Stimulated activated CD4-positive, alpha-beta T cell treated with anti-CD3 and anti-CD28 coated beads, TNF-alpha, amount 100 ng/mL, for 24 hours (primary cell): ENCODE results near the gene PLD1.
"Not testable (repeated sequence)": the region's sequence is repeated elsewhere in the genome, so short reads cannot be mapped to it uniquely, and the experiment has no call there.

Source experiments
- DNase-seq, 3 experiments: peaks; one replicate each; pipeline ENCODE4 v3.0.0-alpha.2; 2020; ENCODE audit warnings: low read depth in 3 of 3

Gene PLD1

DNA sequence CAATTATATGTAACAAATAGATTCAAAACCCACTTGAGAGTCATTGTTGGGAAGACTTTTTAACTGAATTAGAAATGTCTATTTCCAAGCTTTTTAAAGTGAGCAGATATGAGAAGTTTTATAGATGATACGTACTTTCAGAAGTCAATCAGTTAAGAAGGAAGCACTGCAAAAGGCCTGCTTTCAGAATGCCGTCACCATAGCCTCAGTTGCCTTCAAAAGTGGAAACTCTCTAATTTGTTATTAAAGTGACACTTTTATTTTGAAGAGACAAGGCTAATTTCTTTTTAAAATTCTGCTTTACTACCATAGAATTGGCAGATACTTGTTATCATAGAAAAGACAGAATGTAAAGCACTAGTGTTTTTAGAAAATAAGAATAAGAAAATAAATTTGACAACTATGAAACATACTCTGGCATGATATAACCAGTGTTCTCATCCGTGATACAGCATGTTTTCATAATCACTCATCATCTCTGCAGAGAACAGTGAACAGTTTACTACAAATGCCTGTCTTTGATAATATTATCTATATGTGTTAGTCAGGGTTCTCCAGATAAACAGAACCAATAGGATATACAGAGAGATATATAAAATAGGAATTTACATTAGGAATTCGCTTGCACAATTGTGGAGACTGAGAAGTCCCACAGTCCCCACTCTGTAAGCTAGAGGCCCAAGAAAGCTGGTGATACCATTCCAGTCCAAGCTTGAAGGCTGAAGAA, 7.0 kb upstream of the PLD1 start:
- DNase-seq, result no peak

- DNase-seq, result no peak
These were observed 5.8 kb upstream of the PLD1 start for GRCh38 chr3:171815973-171816595.

- DNase-seq, result not testable (repeated sequence)
These were observed 4.4 kb upstream of the PLD1 start for GRCh38 chr3:171814662-171815061.

GRCh38 chr3:171813897-171814460, 3.7 kb upstream of the PLD1 start:
- peak in 1 of 3 experiments; percentile 5 for DNase-seq

- no peak for DNase-seq
These were observed 3.1 kb upstream of the PLD1 start for GRCh38 chr3:171813278-171813896.

DNA sequence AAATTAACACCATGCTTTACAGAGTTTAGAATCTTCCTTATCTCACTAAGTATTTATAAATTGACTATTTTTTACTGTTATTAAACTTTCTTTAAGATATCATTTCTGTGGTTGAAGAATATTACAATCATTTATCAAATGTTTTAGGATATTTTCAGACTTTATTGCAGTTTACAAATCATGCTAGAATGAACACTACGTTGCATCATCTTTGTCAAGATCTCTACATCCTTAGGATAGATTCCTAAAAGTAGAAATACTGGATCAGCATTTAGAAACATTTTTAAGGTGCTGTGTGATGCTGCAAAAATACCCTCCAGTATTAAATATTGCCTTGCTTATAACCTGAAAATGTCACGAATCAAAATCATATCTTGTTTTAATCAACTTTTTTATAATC, 2.5 kb upstream of the PLD1 start:
- DNase-seq, result no peak

- no peak for DNase-seq
These were observed 1.6 kb upstream of the PLD1 start for GRCh38 chr3:171811913-171812335.

GRCh38 chr3:171811295-171811912, 1.1 kb upstream of the PLD1 start:
- no peak for DNase-seq

- DNase-seq, result no peak
These were observed 479 bp upstream of the PLD1 start for GRCh38 chr3:171810629-171811294.

DNA sequence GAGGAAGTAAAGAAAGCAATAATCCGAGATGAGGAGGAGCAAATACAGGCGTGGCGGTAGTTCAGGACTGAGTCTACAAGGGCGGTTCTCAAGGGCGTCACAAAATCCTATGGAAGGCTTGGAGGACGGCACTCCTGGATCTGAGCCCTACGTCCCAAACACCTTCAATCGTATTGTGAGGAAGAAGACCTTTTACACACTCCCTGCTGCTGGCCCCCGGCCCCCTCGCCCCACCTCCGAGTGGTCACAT, 747 bp downstream of the PLD1 start:
- DNase-seq, result no peak

DNA sequence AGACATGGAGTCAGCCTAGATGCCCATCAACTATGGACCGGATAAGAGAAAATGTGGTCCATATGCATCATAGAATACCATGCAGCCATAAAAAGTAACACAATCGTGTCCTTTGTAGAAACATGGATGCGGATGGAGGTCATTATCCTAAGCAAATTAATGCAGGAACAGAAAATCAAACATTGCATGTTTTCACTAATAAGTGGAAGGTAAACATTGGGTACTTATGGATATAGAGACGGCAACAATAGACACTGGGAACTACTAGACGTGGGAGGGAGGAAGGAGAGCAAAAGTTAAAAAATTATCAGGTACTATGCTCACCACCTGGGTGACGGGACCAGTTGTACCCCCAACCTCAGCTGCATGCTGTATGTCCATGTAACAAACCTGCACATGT, 2.5 kb downstream of the PLD1 start:
- no peak for DNase-seq

DNA sequence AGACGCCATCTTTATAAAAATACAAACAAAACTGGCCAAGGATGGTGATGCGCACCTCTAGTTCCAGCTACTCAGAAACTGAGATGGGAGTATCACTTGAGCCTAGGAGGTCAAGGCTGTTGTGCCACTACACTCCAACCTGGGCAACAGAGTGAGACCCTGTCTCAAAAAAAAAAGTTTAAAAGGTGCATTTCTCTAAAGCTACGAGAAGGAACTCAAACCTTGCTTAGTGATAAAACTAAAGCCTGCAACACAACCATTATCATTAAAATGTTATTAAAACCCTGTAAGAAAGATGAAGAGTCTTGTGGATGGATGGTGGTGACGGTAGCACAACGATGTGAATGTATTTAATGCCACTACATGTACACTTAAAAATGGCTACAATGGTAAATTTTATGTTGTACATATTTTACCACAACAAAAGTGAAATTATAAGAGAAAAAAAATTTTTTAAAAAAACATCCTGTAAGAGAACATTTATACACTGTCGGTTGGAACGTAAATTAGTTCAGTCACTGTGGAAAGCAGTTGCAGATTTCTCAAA, 3.1 kb downstream of the PLD1 start:
- DNase-seq, result no peak

- no peak for DNase-seq
These were observed 3.8 kb downstream of the PLD1 start for GRCh38 chr3:171806200-171807128.

DNA sequence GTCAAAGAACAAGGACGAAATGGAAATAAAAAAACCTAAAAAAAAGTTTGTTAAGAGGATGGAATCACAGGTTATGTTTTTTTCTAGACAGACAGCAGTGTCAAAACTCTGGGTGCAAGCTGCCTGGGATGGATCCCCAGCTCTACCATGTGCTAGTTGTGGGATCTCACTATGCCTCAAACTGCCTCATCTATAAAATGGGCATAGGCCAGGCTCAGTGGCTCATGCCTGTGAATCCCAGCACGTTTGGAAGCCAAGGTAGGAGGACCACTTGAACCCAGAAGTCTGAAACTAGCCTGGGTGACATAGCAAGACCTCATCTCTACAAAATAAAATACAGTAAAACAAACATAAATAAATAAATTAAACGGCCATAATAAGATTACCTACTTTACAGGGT, 4.6 kb downstream of the PLD1 start:
- no peak for DNase-seq

DNA sequence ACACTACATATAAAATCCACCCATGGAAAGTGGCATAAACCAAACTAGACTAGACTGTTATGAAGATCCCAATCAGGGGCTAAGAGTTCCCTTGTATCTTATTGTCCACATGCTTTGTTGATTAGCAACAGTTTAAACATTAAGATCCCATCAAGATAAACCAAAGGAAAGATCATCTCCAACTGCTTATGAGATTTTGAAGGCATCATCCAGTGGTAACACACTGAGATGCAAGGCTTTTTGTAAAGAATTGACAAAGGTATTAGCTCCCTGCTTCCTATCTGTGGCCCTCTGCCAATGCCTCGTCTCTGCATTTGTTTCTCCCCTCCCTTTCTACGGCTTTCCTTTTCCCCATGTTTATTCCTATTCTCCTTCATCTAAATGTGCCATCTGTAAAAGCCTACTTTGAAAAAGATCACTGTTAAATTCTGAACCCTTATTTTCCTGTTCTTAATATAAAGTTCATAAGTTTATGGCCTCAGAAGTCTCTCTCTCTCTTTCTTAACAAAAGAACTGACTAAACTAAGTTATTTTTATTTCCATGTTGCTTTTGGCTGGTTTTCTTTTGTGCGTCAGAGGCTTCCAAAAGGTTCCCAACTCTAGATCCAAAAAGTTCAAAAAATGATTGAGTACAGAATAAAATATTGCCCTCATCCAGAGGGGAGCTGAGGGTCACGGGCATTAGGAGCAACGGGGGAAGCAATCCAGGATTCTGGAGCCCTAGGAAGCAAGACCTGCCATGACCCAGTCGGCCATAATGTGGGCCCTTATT, 5.5 kb downstream of the PLD1 start:
- no peak for DNase-seq

DNA sequence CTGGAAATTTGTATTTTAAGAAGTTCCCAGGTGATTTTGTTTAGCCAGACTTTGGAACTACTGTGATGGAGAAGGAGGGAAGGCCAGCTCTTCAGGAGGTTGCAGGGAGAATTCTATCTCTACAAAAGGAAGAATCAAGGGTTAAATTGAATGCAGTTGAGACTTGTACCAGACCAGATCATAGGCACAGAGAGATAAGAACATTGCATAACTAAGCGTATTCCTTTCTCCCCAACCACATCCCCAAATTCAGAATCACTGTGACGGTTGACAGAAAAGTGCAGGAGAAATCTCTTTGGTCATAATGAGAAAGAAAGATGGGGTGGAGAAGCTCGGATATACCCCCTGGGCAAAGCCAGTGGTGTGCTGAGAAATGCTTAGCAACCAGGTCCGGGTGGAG, 7.2 kb downstream of the PLD1 start:
- DNase-seq, result no peak

DNA sequence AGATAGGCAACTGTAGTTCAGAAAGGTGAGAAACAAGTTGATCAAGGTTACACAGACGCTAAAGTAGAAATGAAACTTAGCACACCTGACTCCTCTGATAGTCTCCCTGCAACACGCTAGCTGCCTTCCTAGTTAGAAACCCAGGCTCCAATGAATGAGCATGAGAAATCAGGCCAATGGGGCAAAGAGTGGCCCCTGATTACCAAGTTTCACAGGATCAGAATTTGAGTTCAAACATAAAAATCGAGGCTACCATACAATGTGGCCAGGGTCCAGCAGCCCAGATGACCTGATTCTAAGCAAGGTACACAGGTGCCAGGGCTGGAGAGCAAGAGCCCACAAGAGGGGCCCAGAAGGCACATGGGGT, 7.7 kb downstream of the PLD1 start:
- DNase-seq, result no peak

DNA sequence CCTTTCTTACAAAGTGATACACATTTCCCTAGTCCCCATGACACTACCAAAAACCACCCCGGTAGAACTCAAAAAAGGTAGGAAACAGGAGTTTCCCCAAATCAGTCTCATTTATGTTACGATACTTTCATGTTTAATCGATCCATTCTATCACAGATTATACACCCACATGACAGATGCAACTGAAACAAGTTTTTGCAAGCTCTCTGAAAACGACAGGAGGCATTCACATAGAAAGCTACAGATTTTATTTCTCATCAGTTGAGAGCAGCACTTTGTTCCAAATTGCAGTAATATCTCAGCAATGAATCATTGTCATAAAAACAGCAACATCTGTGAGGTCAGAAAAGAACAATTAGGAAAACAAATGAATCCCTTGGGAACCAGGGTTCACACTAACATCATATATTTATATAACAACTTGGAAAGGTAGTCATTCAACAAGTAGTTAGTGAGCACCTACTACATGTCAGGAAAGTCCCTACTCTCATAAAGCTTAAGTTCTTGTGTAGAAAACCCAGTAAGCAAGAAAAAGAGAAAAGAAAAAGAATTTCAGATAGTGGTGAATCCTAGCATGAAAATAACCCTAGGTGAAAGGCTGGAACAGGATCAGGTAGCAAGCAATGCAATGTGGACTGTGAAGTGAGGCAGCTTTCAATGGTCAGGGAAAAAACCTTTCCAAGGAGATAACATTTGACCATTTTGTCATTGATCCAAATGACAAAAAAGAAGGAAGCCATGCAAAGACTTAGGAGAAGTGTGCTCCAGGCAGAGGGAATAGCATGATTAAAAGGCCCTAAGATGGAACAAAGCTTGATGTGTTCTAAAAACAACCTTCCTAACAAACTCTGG, 8.3 kb downstream of the PLD1 start:
- DNase-seq, result no peak

- no peak for DNase-seq
These were observed 10.8 kb downstream of the PLD1 start for GRCh38 chr3:171799501-171799900.
